GM18951 (cell line): Measurements from ENCODE around the gene ADRA2C.

Experiments
- POLR2A ChIP-seq: IDR thresholded peaks from 4 replicates; pipeline ENCODE4 v1.6.1; 2011; ENCODE audit warnings: mild to moderate bottlenecking; ENCODE audit not compliant: insufficient read length, insufficient read depth; ENCODE audit errors: extremely low read depth
- in situ Hi-C: fragments of 300-500 bp; cut with MboI; formaldehyde crosslinking; loops from one replicate; pipeline ENCODE4 v1.12.0; 2022; ENCODE audit warnings: low sequenced_read_pairs, mixed read lengths, inconsistent platforms; ENCODE audit not compliant: unreplicated experiment

The ADRA2C gene

DNA sequence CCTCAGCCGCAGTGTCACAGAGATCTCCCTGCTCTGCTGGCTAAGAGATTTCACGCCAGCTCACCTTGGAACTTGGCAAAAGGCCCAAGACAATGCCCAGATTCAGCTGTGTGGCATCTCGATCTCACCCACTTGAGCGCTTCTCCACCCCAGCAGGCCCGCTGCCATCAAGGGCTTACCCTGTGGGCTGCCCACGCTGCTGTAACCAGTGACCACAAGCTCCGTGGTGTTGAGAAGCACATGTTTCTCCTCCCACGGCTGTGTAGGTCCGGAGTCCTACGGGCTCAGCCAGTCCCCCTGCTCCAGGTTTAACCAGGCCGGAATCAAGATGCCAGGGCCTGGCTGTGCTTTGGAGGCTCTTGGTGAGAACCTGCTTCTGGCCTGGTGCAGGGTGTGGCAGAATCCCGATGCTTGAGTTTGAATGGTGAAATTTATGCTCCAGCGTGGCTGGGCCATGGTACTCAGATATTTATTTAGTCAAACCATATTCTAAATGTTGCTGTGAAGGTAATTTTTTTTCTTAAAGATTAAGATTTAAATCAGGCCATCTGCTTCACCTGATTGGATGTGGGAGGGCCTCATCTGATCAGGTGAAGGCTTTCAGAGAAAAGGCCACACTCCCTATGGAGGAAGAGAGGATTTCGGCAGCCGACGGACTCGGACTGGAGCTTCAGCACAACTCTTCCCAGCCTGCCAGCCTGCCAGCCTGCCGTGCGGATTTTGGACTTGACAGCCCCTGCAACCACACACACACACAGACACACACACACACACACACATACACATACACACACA, 24.8 kb upstream of the ADRA2C start:
- TF ChIP-seq POLR2A, result no peak
- in situ Hi-C loops, result no loop called here

DNA sequence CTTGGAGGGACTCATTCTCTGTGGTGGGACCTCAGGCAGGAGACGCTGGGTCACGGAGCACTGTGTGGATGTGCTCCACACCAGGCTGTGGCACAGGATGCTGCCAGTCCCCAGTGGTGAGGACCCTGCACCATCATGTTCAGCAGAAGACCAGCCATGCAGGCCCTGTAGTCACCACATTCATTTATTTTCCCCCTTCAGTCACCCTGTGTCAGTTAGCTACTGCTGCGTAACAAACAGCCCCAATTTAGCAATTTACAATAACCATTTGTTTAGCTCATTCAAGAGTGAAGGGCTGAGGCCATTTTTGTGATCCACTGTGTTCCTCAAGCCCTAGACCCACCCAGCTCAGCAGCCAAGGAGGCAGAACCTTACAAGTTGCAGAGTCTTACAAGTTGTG, 23.6 kb upstream of the ADRA2C start:
- TF ChIP-seq POLR2A, result no peak
- in situ Hi-C loops, result no loop called here

DNA sequence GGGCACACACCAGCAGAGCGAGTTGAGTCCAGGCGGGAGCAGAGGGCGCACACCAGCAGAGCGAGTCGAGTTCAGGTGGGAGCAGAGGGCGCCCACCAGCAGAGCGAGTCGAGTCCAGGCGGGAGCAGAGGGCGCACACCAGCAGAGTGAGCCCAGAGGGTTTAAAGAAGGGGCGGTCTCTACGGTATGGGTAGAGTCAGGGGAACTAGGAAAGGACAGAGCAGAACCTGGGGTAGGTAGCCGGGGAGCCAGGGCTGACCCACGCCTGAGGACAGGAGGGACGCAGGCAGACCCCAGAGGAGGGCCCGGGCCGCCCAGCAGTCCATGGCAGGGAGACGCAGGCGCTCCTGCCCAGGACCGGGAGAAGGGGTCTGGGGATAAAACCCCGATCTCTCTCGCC, 22.0 kb upstream of the ADRA2C start:
- in situ Hi-C loops, result no loop called here
- TF ChIP-seq POLR2A, result no peak

DNA sequence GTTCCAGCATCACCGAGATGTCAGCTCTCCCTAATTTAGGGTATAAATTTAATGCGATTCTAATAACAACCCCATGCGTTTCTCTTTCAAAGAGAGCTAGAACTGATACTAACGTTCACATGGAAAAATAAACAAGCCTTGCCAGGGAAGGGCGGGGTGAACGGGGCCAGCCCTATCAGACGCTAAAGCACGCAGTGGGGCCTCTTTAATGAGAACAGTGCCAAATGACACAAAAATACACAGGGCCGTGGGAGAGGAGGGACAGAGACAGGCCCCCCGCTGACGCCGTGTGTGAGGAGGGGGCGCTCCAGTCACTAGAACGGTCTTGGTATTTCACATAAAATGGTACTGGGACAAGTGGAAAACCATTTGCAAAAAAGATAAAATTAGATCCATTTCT, 21.3 kb upstream of the ADRA2C start:
- TF ChIP-seq POLR2A, result no peak
- in situ Hi-C loops, result no loop called here

DNA sequence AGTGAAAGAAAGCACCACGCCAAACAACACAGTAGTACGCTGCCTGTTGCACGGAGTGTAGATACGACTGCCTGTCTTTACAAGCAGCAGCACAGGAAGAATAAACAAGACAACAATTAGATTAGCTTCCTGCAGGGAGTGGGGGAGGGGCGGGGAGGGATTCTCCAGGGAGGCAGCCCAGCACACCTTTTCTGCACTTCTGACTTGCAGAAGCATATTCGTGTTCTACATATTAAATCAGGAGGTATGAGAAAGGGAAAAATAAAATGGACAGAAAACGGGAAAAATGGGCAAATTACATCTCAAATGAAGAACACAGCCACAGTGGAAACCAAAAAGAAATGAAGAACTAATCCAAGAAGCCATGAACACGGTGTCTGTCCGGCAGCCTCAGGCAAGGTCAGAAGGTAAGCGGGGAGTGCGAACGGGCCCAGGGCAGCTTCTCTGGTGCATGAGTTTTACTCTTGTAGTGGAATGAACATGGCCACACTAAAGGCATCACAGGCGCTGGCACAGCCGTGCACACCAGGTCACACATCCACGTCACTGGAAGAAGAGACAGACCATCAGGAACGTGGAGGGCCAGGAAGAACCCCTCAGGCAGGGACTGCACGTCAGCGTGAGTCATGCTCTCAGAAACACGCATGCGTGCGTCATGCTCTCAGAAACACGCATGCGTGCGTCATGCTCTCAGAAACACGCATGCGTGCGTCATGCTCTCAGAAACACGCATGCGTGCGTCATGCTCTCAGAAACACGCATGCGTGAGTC, 20.1 kb upstream of the ADRA2C start:
- in situ Hi-C loops, result no loop called here

DNA sequence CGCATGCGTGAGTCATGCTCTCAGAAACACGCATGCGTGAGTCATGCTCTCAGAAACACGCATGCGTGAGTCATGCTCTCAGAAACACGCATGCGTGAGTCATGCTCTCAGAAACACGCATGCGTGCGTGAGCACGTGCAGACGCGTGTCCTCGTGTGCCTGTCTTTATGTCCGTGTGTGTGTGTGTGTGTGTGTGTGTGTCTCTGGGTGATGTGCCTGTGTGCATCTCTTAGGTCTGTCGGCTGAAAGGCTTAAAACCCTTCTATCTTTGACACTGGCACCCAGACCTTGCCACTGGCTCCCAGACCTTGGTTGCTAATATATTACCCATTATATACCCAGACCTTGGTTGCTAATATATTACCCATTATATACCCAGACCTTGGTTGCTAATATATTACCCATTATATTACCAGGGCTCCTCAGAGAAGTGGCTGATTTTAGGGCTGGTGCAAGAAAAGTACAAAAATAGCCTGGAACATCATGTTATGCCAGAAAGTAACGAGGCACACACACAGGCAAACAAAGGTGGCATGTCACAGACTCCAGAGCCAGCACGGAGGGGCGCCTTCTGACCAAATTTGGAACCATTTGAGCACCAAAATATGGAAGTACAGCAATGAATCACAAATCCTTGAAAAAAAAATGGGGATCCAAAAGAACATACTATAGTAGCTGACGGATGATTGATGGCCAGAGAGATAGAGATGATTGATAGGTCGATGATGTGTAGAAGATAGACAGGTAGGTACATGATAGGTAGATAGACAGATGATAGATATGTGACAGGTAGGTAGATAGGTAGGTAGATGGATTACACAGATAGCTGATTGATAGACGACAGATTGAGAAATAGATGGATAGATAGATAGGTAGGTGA, 19.2 kb upstream of the ADRA2C start:
- in situ Hi-C loops, result no loop called here
- no peak for TF ChIP-seq POLR2A

More for the DNA sequence above, 20.1 kb upstream of the ADRA2C start:
- TF ChIP-seq POLR2A, result no peak

DNA sequence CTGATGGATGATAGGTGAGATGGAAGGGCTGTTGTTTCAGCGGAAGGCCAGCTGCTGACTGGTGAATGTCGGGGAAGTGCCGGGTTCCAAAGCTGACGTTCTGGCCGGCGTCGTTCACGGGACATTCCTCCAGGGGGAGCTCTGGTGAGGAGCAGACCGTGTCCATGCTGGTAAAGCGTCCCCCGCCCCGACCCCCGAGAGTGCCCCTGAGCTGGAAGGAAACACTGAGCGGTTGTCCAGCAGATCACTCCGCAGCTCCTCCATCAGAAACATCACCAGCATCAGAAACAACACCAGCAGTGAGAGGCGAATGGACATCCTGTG, 18.6 kb upstream of the ADRA2C start:
- in situ Hi-C loops, result no loop called here
- TF ChIP-seq POLR2A, result no peak

DNA sequence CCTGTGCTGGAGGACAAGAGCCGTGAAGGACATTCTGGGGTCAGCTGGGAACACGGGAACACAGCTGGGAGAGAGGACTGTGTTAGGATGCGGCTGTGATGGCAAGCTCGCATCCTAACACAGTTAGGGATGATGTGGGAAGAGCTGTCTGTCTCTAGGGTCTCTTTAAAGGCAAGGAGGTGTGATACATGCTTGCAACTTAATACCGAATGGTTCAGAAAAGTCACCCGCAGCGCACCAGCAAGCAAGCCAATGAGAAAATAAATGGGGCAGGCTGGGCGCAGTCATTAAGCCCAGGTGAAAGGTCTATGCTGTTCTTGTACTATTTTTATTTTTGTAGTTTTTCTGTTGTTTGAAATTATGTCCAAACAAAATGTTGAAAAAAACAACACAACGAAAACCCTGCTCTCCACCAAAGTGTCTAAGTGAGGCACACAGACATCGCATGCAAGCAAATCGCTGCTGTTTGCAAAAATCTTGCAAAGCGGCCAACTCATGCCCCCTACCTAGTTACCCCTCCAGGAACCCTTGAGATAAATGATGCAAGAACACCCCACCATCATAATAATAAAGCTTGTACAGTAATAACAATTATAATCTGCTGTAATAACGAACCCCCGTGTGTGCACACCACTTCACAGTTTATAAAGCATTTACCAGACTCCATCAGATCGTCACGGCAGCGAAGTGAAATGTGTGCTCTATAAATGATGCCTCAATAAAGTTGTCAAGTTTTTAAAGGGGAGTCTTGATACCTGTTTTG, 17.9 kb upstream of the ADRA2C start:
- in situ Hi-C loops, result no loop called here
- TF ChIP-seq POLR2A, result no peak

DNA sequence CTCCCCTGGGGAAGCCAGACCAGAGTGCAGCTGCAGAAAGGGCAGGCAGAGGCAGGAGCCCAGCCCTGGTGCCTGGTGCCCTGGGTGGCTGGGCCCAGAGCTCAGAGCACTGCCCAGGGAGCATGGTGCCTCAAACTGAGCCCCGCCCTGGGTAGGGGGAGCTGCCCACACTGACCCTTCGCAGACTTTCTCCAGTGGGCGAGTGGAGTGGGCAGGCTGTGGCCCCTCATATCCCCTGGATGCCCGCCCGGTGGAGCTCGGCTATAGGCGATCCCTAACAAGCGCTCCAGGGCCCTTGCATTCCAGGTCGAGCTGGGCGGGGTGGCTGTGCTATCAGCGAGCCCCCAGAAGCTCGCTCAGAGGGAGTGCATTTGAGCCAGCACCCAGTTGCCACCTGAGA, 17.1 kb upstream of the ADRA2C start:
- in situ Hi-C loops, result no loop called here
- TF ChIP-seq POLR2A, result no peak

DNA sequence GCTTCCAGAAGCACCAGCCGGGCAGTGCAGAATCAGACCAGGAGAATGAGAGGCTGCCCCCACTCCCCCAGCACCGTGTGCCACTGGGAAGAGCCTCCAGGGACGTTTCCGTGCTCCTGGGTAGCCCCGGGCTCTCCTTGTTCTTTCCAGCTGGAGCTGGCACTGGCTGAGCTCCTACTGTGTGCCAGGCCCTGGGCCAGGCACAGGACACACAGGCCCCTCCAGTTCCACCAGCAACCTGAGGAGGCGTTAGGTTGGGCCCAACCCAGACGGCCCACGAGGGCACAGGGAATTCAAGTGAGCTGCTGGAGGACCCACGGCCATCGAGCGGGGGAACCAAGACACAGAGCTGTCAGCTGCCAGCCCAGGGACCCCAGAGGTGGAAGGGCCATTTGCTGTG, 15.9 kb upstream of the ADRA2C start:
- no peak for TF ChIP-seq POLR2A
- in situ Hi-C loops, result no loop called here

DNA sequence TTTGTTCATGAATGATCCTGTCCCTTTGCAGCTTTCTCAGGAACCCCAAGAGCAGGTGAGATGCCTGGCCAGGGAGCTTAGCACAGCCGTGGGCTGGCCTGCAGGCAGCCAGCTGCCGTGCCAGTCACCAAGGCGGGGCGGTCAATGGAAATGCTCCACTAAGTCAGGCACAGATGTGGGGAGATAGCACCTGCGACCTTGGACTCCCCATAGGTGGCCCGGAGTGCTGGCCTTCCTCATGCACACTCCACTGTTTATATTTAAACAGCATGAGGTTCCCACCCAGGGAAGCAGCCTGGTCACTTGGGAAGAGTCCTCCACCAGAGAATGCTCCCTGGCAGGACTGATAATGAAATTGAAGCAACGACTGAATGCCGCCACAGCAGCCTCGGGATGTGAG, 14.2 kb upstream of the ADRA2C start:
- TF ChIP-seq POLR2A, result no peak
- in situ Hi-C loops, result no loop called here

DNA sequence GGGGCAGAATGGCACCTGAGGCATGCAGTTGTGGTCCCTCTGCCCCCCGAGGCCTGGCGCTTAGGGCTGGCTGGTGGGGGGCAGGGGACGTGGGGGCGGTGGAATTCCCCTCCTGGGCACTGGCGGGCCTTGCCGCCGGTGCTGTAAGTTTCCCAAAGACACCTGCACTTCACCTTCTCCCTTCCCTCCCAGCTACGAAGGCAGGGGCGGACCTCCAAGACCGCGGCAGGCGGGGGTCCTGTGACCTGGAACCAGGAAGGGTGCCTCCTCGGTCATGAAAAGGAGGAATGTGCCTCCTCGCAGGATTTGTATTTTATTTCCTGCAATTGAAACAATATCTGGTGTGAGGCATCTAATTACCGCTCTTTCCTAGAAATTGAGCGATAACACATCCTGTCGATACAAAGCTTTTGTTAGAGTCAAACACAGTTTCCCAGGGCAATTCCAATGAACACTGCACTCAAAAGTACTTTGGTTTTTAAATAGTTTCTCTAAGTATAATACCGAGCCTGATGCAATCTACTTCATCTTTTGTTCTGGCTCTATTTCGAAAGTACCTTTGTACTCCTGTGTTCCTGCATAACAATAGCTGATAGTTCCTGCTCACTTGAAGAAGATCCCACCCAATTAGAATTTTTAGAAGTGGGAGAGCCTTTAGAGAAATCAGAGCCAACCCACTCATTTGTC, 12.3 kb upstream of the ADRA2C start:
- TF ChIP-seq POLR2A, result no peak
- in situ Hi-C loops, result no loop called here
